Measurements from ENCODE around the gene SMAD4.

The SMAD4 gene

DNA sequence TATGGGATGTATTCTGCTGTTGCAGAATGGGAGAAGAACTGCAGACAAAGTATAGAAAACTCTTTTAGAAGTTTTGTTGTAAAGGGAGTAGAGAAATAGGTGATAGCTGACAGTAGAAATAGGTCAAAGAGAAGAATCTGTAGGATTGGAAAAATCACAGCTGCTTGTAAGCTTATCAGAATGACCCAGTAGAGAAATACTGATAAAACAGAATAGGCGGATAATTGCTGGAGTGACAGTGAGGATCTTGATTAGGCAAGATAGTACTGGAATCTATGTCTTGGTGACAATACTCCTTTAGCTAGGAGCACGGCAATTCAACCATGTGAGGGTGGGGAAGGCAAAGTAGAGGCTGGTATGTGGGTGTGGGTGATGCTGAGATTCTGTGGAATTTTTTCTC lies 4.5 kb upstream of the SMAD4 start:
- no peak for DNase-seq

- DNase-seq = no peak
Measured at GRCh38 chr18:51028201-51028805, 1.7 kb upstream of the SMAD4 start.

DNA sequence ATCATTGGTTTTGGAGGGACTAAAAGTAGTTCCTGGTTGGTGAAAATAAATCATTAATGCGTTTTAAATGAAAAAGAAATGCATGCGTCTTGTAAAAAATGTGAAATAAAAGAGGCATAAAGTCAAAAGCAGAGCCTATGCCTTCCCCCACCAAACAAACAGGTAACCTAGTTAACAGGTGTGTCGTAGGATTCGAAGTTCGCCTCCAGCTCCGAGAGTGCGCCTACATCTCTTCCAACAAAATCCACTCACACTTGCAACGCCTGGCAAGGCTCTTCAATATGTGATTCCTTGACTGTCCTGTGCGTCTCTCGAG lies 677 bp upstream of the SMAD4 start:
- DNase-seq = no peak

GRCh38 chr18:51030537-51031258 lies 685 bp downstream of the SMAD4 start:
- peak; percentile 66 for DNase-seq

DNA sequence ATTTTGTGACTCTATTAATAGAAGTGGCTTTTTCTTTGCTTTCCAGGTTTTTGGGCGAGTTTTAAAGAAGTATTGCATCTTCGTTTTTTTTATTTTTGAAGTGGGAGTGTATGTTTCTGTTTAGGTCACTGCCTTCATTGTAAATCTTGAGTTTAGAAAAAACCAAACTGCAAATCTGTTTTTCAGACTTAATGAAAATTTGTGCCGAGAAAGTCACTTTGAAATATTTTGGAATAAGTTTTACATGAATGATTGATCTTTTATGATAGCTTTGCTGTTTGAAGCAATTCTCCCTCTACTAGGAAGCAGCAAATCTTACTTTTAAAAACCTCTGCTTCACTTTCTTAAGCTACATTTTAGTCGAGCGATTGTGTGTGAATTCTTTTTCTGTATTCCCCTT lies 2.2 kb downstream of the SMAD4 start:
- no peak for DNase-seq

DNA sequence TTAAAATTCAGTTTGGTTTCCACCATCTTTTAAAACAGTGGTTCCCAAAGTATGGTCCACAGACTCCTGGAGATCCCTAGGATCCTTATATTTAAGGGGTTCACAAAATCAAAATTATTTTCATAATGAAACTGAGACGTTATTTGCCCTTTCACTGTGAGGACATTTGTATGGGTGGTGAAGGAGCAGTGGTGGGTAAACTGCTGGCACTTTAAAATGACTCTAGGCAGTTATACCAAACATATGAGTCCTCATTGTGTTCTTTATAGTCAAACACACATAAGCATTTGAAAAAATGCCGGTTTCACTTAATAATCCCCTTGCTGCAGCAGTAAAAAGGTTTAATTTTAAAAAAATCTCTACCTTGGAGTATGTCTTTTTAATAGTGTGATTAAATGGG lies 7.2 kb downstream of the SMAD4 start:
- no peak for DNase-seq

DNA sequence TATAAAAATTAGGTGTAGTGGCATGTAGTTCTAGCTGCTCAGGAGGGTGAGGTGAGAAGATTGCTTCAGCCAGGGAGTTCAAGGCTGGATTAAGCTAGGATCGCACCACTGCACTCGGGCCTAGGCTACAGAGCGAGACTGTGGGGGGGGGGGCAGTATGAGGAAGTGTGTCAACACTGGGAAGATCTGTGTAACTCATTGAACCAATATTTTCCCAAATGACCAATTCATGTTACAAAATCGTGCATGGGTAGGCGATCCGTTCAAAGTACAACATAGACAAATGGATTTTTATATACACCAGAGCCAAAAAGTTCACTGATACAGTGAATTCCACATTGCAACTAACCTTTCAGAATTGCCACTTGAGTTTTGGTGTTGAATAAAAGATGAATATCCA lies 8.1 kb downstream of the SMAD4 start:
- DNase-seq = no peak

DNA sequence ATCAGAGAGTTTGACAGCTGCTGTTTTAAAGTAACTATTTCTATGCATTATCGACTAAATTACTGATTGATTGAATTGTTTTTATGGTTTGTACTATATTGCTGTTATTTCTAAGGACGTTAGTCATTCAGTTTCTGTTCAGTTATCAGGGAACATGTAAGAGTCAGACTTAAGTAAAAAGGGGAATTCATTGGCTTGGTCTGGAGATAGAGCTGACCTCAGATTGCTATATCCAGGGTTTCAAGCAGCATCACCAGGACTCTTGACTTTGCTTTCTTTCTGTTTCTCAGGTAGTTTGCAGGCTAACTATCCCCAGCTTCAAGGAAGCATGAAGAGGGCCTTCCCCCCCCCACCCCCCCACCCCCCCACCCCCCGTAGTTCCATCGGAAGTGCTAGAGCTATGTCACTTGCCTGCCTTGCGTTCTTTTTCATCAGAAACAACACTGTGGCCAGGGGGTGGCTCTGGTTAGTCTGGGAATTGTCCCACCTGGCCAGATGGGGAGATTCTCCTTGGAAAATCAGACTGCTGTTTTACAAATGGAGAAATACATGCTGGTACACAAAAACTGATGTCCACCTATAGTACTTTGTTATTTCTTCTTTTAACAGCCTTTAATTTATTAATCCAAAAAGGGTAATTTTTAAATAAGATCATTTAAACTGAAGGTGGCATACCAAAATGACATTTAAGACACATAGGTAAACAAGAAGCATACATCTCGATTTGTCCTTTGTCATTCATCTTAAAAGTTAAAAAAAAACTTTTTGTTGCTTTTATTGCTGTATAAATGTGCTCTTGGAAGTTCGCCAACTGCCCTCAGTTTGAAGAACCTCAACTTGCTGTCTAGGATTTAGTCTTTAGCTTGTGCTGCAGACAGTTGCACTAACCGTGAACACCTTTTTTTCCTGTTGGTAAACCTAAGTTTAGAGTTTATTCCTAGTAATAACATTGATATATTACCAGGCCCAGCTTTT lies 9.4 kb downstream of the SMAD4 start:
- DNase-seq = no peak

GRCh38 chr18:51041677-51042352 lies 11.8 kb downstream of the SMAD4 start:
- DNase-seq = no peak

- DNase-seq = no peak
Measured at GRCh38 chr18:51044928-51045585, 15.0 kb downstream of the SMAD4 start.

DNA sequence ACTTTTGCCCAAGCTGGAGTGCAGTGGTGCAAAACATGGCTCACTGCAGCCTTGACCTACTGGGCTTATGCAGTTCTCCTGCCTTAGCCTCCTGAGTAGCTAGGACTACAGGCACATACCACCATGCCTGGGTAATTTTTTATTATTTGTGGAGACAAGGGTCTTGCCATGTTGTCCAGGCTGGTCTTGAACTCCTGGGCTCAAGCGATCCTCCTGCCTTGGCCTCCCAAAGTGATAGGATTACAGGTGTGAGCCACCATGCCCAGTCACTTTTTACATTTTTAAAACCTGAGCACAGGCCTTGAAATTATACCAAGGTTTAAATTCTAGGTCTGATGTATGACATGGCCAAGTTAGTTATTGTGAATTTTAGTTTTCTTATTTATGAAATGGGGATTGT lies 18.2 kb downstream of the SMAD4 start:
- no peak for DNase-seq

DNA sequence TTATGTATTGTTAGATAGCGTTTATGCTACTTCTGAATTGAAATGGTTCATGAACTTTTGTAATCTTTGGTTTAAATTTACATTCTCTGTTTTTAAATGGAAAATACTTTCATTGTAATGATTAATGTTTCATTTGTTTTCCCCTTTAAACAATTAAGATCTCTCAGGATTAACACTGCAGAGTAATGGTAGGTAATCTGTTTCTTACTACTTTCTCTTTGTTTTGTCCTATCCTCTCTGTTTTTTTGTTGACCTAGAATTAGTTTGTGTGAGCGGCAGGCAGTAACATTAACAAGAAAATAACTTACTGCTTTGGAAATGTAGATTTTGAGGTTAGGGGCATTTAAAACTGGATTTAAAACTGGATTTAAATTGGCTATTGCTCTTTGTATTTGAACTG lies 19.1 kb downstream of the SMAD4 start:
- no peak for DNase-seq

GRCh38 chr18:51051105-51051712 lies 21.2 kb downstream of the SMAD4 start:
- DNase-seq = no peak

DNA sequence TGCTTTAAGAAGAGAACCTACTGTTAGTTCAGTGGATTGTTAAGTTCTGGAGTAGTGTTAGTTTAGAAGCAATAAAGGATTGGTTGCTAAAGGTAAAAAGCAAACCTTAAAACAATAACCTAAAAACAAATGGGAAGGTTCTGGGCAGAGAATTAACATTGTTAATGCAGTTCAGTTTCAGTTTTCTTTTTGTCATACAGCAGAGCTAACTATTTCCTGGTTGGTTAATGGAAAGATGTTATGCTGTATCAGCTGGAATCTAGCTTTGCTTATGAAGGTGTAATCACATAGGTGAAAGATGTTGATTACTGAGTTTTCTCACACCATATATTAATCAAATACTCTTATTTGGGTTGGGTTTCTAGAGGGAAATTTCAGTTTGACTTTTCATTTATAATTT lies 23.8 kb downstream of the SMAD4 start:
- DNase-seq = no peak

GRCh38 chr18:51054764-51055163 lies 24.8 kb downstream of the SMAD4 start:
- DNase-seq = no peak

DNA sequence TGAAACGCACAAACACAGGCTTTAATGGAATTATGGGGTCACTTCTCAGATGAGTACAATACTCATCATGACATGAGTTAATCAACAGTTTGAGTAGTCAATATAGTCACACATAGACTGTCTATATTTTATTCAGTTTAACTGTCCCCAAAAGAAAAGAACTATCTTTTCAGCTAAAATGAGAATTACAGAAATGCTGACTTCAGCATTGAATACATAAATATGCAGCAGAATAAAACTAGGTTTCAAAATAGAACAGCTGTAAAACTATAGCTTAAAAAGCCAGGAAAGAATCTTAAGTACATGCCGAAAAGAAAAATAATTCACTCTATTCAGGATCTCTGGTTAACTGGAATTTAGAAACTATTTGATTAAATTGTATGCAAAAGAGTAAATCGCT lies 30.0 kb downstream of the SMAD4 start:
- no peak for DNase-seq

GRCh38 chr18:51064256-51064655 lies 34.2 kb downstream of the SMAD4 start:
- no peak for DNase-seq

- DNase-seq = no peak
Measured at GRCh38 chr18:51066273-51066672, 36.3 kb downstream of the SMAD4 start.

GRCh38 chr18:51068105-51068504 lies 38.1 kb downstream of the SMAD4 start:
- DNase-seq = no peak

- no peak for DNase-seq
Measured at GRCh38 chr18:51069885-51070284, 39.9 kb downstream of the SMAD4 start.

DNA sequence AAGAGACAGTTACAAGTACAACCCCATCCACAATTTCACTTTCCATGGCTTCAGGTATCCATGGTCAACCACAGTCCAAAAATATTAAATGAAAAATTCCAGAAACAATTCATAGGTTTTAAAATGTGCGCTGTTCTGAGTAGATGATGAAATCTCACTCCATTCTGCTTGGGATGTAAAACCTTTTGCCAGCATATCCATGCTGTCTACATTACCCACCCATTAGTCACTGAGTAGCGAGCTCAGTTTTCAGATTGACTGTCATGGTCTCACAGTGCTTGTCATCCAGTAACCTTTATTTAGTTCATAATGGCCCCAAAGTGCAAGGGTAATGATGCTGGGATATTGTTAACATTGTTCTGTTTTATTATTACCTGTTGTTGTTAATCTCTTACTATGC lies 40.5 kb downstream of the SMAD4 start:
- DNase-seq = no peak

- DNase-seq = no peak
Measured at GRCh38 chr18:51072586-51073313, 42.7 kb downstream of the SMAD4 start.
